GM21723 (cell line): Measurements from ENCODE around the gene ARMS2.

Experiments used
- ATAC-seq: cut with Tn5 transposase; IDR thresholded peaks from one replicate; pipeline ENCODE4 v1.9.1; 2021; ENCODE audit warnings: mild to moderate bottlenecking, moderate library complexity; ENCODE audit not compliant: unreplicated experiment

Gene ARMS2

DNA sequence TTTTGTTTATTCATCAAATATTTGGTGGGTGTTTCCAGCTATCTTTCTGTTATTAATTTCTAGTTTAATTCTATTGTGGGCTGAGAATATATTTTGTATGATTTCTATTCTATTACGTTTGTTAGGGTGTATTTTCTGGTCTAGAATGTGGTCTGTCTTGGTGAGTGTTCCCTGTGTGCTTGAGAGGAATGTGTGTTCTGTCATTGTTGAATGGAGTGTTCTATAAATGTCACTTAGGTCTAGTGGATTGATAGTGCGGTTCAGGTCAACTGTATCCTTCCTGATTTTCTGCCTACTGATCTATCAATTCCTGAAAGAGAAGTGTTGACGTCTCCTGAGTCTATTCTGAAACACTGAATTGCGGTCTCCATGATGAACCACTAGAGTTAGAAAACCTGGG lies 15.4 kb downstream of the ARMS2 start:
- ATAC-seq = no peak

DNA sequence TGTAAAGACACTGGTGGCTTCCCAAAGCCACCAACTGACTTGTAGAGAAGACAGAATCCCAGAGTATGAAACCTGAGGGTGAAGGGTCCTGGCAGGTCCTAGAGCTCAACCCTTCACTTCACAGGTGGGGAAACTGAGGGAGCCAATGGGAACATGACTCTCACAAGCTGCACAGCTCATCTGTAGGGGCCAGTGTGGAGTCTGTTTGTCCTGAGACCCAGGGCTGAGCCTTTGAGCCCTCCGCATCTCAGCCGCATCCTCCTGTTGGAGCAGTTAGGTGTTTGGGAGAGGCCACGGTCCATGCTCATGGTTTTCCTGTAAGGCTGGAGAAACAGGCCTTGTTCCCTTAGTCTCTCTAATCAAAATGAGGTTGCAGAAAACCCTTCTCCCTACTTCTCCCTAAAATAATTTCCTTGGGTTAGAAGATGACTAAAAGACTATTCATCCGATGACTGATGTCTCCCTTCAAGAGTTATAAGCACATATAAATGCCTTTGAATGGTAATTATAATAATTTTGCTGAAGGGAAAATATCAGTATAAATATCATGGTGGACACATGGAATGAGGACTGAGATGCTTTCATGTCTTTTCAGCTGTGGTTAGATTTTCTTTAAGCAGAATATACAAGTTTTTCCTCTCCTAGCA lies 17.2 kb downstream of the ARMS2 start:
- no peak for ATAC-seq

DNA sequence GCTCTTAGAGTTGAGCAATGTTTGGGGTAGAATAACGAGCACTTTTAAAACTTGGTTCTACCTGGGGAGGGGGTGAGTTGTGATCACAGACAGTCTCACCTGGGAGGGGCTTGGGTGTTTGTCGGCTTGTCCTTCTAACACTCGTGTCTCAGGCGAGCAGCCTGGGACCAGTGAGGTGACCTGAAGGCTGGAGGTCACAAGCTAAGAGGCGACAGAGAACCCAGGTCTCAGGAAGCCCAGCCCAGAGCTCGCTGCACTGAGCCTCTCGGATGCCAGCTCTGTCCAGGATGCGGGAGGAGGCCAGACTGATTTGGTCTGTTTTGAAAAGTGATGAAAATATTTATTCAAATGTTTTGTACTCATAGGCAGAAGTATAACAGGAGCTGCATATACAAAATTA lies 18.7 kb downstream of the ARMS2 start:
- no peak for ATAC-seq

DNA sequence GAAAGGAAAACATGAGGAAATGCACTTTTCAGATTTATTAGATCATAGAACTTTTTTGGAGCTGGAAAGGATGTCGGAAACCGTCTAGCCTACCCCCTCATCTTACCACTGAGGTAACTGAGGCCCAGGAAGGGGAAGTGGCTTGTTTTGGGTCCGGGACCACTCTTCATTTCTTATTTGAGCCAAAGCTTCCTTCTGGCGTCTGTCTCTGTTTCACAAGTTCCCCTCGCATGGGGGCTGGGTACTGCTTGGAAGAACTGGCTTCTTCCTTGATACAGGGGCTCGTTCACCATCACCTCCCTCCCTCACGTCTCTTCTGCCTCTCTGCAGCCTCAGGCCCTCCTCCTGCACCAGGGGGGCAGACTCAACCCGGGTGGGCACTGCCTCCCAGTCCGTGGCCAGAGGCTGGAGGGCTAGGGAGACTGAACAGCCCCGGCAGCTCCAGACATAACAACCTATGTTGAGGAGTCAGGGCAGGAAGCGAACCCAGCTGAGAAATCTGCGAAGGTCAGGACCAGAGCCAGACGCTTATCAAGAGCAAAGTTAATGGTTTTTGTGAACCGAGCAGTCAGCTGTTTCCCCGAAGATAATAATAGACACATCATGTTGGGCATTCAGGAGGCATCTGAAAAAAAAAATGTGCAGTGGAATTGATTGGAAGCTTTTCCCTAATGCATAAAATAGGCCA lies 19.8 kb downstream of the ARMS2 start:
- no peak for ATAC-seq

DNA sequence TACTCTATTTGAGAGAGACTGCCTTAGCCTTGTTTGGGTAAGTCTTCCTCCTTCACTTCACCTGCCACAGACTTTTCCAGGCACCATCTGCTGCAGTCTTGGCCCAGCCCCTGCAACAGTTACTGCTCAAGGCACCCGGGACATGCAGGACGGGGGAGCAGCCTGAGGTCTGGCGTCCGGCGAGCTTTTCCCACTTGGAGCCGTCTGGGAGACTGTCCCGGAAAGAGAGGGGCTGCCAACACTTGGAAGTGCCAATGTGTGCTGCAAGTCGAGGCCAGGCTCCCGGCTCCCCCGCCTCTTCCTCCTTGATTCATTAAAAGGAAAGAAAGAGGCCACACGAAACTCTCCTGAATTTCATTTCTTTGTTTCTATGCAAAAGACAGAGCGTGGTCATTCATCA lies 20.6 kb downstream of the ARMS2 start:
- ATAC-seq = no peak

DNA sequence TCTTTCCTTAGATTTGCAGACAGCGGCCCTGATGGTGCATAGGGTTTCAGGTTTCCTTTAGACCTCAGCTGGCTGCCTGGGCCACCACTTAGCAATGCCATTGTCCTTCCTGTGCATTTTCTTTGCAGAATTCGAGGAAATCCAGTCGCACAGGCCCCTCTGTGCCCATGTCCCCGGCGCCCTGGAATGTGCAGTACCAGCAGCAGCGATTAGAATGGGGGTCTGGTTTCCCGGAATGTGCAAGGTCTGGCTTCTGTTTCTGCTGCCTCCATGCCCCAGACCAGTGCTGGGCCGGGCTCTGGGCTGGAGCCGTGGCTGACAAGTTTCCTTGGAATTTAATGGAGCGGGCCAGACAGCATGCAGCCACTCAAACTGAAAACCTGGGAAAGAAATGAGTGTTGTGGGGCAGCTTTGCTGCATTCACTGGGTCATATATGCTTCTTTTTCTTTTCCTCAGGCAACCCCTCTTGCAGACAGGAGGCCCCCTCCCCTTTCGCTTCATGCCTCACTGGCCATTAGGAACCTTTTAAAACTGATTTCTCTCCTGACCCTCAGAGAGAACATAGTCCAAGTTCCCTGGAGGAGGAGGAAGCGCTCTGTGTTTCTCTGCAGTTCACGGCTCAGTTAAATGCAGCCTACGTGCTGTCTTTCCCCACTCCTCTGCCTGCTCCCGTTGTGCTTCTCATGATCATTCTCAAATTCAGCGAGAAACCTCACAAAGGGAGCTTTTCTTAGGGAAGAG lies 21.3 kb downstream of the ARMS2 start:
- no peak for ATAC-seq

DNA sequence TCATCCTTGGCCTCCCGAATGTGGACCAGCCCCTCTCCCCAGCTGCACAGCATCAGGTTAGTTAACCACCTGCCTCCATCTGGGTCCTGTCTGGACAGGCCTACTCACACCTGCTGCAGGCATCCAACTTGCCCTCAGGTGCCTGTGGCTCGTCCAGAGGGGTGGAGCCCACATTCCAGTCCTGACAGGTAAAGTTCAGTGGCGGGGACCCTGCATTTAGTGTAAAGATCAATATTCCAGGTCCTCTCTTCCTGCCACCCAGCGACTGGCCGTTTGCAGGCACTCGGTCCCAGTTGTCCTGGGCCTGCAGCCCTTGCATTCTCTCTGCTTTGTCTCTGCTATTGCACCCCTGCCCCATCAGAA lies 21.9 kb downstream of the ARMS2 start:
- ATAC-seq = no peak

DNA sequence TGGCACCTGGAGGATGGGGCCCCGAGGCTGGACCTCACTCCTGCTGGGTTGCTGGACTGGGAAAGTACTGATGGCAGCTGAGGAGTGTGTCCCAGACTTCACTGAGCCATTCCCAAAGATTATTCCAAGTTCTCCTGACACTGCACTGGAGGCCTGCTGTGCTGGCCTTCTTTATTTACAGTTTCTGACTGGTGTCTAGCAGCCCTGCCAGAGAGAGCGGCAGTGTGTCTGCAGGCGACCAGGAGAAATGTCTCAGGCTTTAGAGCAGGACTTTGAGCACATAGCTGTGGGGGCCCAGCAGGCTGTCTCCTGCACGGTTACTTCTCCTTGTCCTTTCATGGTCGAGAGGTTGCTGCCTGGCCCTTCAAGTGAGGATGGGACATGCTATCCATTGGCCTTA lies 23.0 kb downstream of the ARMS2 start:
- no peak for ATAC-seq

DNA sequence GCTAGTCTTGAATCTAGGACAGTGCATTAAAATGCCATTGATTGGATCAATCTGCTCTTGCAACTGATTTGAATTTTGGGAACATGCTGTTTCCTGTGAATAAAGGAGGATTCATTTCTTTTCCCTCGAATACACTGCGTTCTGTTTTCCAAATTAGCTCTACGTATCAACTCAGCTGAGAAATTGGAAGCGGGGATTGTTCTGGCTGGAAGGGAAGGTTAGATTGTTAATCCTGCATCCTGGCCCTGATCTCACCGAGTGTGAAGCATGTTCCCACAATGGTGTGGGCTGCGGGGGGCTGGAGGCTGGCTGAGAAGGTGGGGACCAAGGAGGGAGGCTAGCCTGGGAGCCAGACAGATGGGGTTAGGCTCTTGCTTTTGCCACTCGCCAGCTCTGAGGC lies 24.5 kb downstream of the ARMS2 start:
- no peak for ATAC-seq

DNA sequence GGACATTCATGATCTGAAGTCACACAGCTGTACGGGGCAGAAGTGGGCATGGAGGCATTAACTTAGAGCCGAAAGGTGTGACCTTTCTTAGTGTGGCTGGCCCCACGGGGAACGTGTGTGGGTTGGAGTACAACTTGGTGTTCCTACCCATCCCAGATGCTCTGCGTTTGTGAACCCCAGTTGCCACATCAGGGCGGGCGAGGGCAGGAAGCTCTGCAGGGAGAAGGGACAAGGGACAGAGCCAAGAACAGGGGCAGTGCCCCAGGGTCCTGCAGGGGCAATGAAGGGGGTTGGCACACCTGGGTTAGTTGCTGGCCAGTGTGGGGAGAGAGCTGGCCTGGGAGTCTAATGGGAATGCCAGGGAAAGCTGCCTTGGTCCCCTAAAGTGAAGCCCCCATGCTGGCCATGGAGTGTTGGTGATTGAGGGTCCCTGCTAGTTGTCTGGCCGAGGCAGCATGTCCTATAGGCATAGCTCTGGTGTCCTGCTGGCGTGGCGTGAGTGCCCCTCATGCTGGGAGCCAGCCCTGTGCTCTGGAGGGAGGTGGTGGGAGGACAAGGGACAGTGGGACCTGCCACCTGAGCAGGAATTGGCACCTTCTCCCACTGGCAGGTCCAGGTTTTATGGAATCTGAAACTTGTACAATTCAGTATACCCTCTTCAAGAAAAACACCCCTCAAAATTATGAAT lies 25.8 kb downstream of the ARMS2 start:
- ATAC-seq = no peak

DNA sequence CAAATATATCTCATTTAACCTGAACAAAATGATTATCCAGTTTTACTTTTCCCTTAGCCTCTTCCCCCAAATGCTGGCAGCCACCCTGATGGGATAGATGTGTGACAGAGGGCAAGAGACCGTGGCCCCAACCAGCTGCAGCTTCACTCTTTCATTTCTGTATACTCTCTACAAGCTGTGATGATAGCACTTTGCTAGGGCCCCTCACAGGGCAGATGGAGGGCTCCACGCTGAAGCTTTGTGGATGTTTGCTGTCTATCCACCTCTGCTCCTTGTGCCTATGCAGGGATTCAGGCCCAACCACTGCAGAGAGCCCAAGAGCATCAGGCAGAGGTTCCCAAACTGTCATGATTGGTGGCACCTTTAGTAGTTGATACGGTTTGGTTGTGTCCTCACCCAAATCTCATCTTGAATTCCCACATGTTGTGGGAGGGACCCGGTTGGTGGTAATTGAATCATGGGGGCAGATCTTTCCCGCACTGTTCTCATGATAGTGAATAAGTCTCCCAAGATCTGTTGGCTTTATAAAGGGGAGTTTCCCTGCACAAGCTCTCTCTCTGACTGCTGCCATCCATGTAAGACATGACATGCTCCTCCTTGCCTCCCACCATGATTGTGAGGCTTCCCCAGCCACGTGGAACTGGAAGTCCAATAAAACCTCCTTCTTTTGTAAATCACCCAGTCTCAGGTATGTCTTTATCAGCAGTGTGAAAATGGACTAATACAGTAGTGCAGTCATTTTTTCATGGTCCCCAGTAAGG lies 27.0 kb downstream of the ARMS2 start:
- ATAC-seq = no peak

DNA sequence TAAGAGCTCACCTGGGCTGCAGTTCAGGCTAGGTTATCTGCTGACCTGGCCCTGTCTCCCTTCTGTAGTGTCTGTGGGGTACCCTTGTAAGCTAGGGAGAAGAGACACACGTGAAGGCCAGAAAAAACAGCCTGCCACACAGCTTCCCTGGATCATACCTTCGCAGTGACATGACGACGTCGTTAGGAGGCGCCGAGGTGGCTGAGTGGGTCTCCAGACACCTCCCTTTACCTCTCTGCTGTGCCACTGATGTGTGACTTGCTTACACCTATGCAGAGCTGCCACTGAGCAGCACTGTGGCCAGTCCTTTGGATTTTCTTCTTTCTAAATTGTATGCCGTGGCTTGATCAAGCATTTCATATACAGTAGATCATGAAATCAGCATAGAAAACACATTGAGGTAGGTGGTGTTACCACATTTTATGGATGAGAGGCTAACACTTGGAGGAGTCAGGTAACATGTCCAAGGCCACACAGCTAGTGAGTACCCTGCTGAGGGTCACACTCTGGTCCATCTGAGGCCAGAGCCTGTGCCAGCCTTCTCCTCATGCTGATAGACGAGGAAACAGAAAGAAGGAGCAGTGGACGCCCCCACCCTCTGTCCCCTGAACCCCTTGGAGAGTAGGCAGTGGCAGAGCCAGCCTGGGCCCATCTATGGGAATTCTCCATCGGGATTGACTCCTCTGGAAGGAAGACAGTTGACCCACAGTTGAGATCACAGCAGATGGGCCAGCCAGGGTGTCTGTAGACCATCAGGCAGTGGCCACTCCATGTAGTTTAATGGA lies 30.0 kb downstream of the ARMS2 start:
- ATAC-seq = no peak

DNA sequence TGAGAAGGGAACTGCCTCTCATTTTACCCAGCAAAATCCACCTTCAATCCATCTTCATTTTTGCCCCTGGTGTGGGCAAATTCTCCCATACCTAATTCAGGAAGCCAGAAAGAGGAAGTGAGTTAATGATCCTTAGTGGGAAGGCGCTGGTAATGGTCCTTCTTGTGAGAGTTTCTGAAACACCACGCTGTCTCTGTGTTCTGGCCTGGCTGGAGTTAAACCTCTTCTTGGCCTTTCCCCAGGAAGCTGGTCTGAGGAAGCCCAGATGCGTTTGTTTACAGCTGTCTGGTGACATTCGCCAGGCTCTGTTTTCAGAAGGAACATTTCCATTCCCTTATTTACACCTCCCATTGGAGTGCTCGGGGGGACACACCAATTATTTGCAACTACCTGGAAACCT lies 31.2 kb downstream of the ARMS2 start:
- no peak for ATAC-seq

DNA sequence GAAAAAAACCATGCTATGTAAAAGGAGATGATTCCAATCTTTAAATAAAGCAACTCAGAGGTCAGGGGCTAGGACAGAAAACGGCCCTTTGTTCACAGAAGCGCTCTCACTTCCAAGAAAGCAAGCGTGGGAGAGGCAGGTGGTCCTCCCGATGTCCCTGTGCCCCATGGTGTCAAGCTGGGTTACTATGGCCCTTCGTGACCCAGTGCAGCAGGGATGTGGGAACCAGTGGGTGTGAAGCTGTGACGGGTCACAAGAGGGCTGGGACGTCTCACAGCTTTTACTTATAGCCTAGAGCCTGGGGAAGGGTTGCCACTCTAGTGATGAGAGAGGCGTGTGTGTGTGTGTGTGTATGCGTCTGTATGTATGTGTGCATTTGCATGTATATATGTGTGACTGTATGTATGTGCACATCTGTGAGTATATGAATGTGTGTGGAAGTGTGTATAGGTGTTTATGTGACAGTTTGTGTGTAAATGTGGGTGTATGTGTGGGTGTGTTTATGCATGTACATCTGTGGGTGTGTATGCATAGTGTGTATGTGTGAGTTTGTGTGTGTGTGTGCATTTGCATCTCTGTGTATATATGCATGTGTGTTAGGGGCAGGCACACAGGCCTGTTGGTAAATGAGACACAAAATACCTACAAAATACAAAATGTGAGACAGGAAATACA lies 32.1 kb downstream of the ARMS2 start:
- no peak for ATAC-seq

DNA sequence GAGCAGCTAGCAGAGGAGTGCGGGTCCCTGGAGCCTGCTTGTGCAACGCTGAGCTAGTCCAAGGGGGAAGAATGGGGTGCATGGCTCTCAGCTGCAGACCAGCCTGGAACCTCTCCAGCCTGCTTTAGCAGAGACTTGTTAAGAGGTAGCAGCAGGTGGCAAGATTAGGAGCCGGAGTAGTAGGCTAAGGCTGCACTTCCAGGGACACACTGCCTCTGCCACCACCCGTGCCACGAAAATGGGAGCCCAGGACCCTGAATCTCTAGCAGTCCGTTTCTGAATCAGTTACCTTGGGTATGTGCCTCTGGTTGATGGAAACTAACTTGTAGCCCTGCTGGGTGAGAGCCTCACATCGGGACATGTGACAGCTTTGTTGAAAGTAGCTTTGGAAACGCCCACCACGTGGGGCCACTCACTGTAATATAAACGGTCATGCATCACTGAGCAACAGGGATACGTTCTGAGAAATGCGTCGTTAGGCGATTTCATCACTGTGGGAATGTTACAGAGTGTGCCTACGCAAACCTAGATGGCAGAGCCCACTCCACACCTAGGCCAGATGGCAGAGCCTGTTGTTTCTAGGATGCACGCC lies 32.8 kb downstream of the ARMS2 start:
- no peak for ATAC-seq

DNA sequence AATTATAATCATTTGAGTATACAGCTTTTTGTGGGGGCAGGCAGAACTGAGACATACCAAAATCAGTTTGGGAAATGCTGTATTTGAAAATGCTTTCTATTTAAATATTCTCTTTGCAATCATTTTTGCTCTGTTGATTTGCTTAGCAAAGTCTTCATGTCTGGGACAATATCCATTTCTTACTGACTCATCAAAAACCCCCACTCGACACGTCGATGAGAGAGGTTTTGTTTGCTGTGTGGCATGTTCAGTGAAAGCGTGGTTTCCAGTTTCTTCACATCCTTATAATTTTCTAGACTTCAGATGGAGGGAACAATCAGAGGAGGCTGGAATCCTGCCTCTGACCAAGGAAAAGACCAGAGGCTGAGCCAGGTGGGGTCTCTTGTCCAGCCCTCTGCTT lies 35.8 kb downstream of the ARMS2 start:
- no peak for ATAC-seq

DNA sequence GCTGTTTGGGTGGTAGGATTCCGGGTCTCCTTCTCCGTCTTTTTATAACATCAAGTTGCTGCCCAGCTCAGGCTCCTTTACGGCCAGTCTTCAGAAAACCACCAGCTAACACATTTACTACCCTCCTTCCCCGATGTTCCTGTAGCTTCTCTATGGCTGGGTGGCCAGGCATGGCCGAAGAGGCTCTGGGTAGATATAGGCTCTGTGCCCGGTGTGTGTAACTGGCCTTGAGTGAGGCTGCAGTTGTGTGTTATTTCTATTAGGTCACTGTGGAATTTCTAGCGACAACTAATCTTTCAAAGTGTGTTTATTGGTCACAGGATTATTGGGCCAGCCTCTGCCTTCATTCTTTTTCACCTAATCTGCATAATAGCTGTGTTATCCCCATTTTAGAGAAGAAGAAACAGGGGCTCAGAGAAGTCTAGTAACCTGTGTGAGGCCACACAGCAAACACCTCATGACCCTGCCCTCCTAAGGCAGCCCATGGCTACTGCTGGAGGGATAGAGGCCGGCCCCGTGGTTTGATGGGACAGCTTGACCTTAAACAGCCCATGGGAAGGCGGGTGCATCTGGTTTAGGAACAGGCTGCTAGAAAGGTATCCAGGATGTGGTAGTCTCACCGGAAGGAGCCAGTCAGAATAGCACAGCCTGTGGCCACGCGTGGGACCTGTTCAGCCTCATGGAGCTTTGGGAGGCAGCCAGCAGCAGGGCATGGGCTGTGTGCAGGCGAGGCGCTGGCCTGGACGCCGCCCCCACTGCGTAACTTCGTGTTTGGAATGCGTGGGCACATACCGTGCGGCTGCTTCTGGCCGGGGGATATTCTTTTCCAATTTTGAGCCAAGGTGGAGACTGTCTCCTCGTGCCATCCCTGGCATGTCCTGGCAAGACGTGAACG lies 36.6 kb downstream of the ARMS2 start:
- no peak for ATAC-seq

DNA sequence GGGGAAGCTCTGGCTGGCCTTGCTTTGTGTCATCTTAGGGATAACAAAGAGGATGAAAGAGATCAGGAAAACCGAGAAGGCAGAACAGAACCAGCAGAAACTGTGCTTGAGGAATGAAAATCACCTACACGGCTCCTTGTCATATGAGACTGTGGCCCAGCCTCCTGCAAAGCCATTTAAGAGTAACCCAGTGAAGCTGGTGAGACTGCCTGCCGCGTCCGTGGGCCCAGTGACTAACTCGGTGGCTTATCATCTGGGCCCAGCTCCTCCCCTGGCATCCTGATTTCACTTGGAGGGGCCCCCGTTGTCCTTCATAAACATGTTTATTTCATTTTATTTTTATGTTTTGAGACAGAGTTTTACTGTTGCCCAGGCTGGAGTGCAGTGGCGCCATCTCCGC lies 37.6 kb downstream of the ARMS2 start:
- ATAC-seq = no peak
